Adrenal gland (tissue), 5 donors: ENCODE results near the gene PPP1R14D.

Experiments
- POLR2A ChIP-seq, 2 donors: fragments of 450-650 bp; IDR thresholded peaks; one replicate each; pipeline ENCODE4 v1.6.1; 2017; ENCODE audit warnings: antibody characterized with exemption in 2 of 2, mild to moderate bottlenecking in 2 of 2, moderate library complexity in 1 of 2
- TF ChIP-seq, protein P1 (sequence below), 6 experiments: fragments of 450-650 bp in 4 of 6; fragments of 200-600 bp in 2 of 6; sonication (generic) in 1 of 6; IDR thresholded peaks; 1 replicate in 5 of 6; 2 replicates in 1 of 6; pipeline versions ENCODE4 v1.5.1 to v1.8.0; 2016 to 2021; ENCODE audit warnings: antibody characterized with exemption in 6 of 6, mild to moderate bottlenecking in 2 of 6, moderate library complexity in 1 of 6
- donor health status: DM: no; HTN: no; CAD: no.

DNA sequence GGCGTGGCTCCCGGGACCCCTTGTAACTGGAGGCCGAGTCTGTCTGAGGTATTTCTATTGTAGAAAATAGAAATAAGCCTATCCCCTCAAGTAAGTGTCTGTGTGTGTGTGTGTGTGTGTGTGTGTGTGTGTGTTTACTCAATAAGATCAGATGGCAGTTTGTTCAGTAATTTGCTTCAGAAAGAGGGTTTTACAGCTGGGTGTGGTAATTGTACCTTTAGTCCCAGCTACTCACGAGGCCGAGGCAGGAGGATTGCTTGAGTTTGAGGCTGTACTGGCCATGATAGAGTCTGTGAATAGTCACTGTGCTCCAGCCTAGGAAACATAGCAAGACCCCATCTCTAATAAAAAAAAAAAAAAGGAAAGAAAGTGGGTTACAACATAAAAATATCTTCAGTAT lies 24.0 kb upstream of the PPP1R14D start:
- TF ChIP-seq, protein P1, sequence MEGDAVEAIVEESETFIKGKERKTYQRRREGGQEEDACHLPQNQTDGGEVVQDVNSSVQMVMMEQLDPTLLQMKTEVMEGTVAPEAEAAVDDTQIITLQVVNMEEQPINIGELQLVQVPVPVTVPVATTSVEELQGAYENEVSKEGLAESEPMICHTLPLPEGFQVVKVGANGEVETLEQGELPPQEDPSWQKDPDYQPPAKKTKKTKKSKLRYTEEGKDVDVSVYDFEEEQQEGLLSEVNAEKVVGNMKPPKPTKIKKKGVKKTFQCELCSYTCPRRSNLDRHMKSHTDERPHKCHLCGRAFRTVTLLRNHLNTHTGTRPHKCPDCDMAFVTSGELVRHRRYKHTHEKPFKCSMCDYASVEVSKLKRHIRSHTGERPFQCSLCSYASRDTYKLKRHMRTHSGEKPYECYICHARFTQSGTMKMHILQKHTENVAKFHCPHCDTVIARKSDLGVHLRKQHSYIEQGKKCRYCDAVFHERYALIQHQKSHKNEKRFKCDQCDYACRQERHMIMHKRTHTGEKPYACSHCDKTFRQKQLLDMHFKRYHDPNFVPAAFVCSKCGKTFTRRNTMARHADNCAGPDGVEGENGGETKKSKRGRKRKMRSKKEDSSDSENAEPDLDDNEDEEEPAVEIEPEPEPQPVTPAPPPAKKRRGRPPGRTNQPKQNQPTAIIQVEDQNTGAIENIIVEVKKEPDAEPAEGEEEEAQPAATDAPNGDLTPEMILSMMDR (IDR thresholded peaks at IDR 0.05) = no peak
- TF ChIP-seq POLR2A (IDR thresholded peaks at IDR 0.05) = no peak
